Suprapubic skin (tissue), 4 donors: Measurements from ENCODE around the gene EMILIN1.

Experiments used
- EP300 ChIP-seq: sonication (generic); formaldehyde crosslinking; IDR thresholded peaks from one replicate; pipeline ENCODE4 v1.6.1; 2017; ENCODE audit warnings: antibody characterized with exemption
- POLR2A ChIP-seq, 2 donors: fragments of 450-650 bp; IDR thresholded peaks; one replicate each; pipeline ENCODE4 v1.6.1; 2017; ENCODE audit warnings: antibody characterized with exemption in 2 of 2, mild to moderate bottlenecking in 2 of 2, moderate library complexity in 2 of 2
- POLR2AphosphoS5 ChIP-seq, 3 donors: sonication (generic); formaldehyde crosslinking; IDR thresholded peaks; one replicate each; pipeline ENCODE4 v1.6.1; 2017; ENCODE audit warnings: antibody characterized with exemption in 3 of 3
- TF ChIP-seq, protein P1 (sequence below), 2 donors: fragments of 200-600 bp in 1 of 2; fragments of 450-650 bp in 1 of 2; sonication (generic) in 1 of 2; IDR thresholded peaks; one replicate each; pipeline ENCODE4 v1.5.1; 2016 to 2019; ENCODE audit warnings: antibody characterized with exemption in 2 of 2, mild to moderate bottlenecking in 1 of 2, moderate library complexity in 1 of 2

DNA sequence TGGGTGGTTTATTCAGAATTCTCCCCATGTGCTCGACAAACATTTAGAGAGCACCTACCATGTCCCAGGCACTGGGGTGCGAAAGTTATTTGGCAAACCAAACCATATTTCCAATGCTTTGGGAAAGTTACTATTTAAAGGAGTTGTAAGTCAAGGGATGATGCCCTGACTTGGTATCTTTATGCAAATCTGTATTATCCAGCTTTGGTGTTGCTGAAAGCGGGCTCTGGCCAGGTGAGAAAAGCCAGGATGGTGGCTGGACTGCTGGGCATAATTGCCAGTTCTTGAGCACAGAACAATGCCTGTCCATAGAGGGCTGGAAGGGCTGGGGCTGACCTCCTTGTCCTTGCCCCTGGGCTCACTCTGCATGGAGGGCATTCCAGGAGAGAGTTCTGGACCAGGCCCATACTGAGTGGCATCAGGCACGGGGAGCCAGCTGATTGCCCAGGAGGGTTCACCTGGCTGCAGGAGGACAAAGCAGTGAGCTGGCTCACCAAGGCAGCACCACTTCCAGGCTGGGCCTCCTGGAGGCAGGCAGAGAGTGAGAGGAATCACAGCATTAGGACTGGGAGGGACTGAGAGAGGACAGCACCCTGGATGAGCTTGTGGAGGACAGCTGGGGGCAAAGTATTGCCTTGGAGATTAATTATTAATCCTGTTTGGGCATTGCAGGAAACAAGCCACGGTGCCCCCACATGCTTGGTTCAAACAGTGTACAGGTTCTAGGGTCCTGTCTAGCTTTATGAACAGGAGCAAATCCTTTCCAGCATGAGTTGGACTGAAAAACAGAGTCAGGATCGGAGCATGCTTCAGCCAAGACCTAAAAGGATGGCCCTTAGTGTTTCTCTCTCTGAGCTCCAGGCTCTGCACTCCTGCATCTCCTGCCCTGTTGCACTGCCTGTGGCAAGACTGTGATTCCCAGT, 15.3 kb downstream of the EMILIN1 start:
- TF ChIP-seq, protein P1, sequence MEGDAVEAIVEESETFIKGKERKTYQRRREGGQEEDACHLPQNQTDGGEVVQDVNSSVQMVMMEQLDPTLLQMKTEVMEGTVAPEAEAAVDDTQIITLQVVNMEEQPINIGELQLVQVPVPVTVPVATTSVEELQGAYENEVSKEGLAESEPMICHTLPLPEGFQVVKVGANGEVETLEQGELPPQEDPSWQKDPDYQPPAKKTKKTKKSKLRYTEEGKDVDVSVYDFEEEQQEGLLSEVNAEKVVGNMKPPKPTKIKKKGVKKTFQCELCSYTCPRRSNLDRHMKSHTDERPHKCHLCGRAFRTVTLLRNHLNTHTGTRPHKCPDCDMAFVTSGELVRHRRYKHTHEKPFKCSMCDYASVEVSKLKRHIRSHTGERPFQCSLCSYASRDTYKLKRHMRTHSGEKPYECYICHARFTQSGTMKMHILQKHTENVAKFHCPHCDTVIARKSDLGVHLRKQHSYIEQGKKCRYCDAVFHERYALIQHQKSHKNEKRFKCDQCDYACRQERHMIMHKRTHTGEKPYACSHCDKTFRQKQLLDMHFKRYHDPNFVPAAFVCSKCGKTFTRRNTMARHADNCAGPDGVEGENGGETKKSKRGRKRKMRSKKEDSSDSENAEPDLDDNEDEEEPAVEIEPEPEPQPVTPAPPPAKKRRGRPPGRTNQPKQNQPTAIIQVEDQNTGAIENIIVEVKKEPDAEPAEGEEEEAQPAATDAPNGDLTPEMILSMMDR (IDR thresholded peaks at IDR 0.05) = no peak
- TF ChIP-seq EP300 (no peak), POLR2AphosphoS5 (IDR thresholded peaks at IDR 0.05) (no peak), POLR2A (IDR thresholded peaks at IDR 0.05) (no peak)
